GM18519 (cell line): Measurements from ENCODE around the gene FBXL5.
A peak's percentile ranks its signal among the peaks of the same experiment; 100 is the strongest.

ENCODE experiments used
- ATAC-seq: cut with Tn5 transposase; IDR thresholded peaks from one replicate; pipeline ENCODE4 v1.9.1; 2021; ENCODE audit warnings: mild to moderate bottlenecking, moderate library complexity; ENCODE audit not compliant: unreplicated experiment, low FRiP score

Gene FBXL5

GRCh38 chr4:15655223-15656037, at the start of gene FBXL5:
FBXL5 (minus strand) TSS chr4:15655357; CDS start chr4:15655287, 70 bp downstream.
- ATAC-seq, result peak; percentile 47

- no peak for ATAC-seq
Measured at GRCh38 chr4:15704129-15704528, 49.0 kb upstream of the FBXL5 start.

- ATAC-seq, result no peak
Measured at GRCh38 chr4:15703439-15703838, 48.3 kb upstream of the FBXL5 start.

GRCh38 chr4:15702941-15703403, 47.8 kb upstream of the FBXL5 start, which contains the start of gene BST1:
BST1 (plus strand) TSS chr4:15703065; CDS start chr4:15703145, 80 bp downstream.
- ATAC-seq, result no peak

- ATAC-seq, result no peak
Measured at GRCh38 chr4:15696866-15697265, 41.7 kb upstream of the FBXL5 start.

- ATAC-seq, result no peak
Measured at GRCh38 chr4:15695729-15696128, 40.6 kb upstream of the FBXL5 start.

GRCh38 chr4:15695240-15695699, 40.1 kb upstream of the FBXL5 start:
- no peak for ATAC-seq

- ATAC-seq, result no peak
Measured at GRCh38 chr4:15694431-15694830, 39.3 kb upstream of the FBXL5 start.

GRCh38 chr4:15692602-15693001, 37.4 kb upstream of the FBXL5 start:
- no peak for ATAC-seq

GRCh38 chr4:15691346-15692135, 36.4 kb upstream of the FBXL5 start:
- ATAC-seq, result no peak

- no peak for ATAC-seq
Measured at GRCh38 chr4:15690020-15690809, 35.1 kb upstream of the FBXL5 start.

- ATAC-seq, result no peak
Measured at GRCh38 chr4:15689540-15689939, 34.4 kb upstream of the FBXL5 start.

- ATAC-seq, result no peak
Measured at GRCh38 chr4:15688051-15688450, 32.9 kb upstream of the FBXL5 start.

- ATAC-seq, result no peak
Measured at GRCh38 chr4:15684498-15684897, 29.3 kb upstream of the FBXL5 start.

- ATAC-seq, result no peak
Measured at GRCh38 chr4:15683143-15683495, 28.0 kb upstream of the FBXL5 start.

- no peak for ATAC-seq
Measured at GRCh38 chr4:15682242-15683142, 27.3 kb upstream of the FBXL5 start.

- ATAC-seq, result peak; percentile 82
Measured at GRCh38 chr4:15681372-15682241, 26.4 kb upstream of the FBXL5 start, which contains the start of gene FAM200B. FAM200B (plus strand) TSS chr4:15681827; CDS start chr4:15686978, 5,151 bp downstream.

- ATAC-seq, result no peak
Measured at GRCh38 chr4:15681067-15681371, 25.9 kb upstream of the FBXL5 start.

GRCh38 chr4:15677507-15677988, 22.4 kb upstream of the FBXL5 start:
- no peak for ATAC-seq
